Measurements from ENCODE around the gene WFDC1. TPM values are rescaled to one million over a fixed set of nuclear protein-coding genes. Genes with fewer than 3 reads are reported as not detected.

WFDC1 gene
- total and polyA plus RNA-seq, 2 donors (not counting 3 experiments of a cell fraction or from before 2014, with no cell fraction given) = not detected

DNA sequence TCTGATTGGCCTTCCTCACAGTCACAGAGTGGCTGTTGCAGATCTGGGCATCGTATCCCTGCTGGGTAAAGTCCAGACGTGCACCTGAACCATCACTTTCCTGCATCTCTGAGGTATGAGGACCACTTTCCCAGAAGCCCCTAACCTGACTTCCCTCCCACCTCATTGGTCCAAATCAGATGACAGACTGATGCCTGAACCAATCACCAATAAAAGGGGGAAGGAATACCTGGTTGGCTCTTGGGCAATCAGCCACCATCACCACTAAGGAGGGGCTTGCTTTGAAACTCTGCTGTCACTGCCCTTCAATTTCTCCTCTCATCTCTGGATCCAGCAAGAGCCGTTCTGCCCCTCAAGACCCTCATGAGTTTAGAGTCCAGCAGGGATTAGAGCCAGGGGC, 13.6 kb upstream of the WFDC1 start:
- no peaks in the 10 kb centered on the region for H3K79me2 ChIP-seq (ENCODE audit: control insufficient read depth, insufficient read depth, low read length)
- no peaks in the 10 kb centered on the region for H3K36me3 ChIP-seq (ENCODE audit: control insufficient read depth in 2 of 2, extremely low read depth in 1 of 2, insufficient read depth in 2 of 2, low read length in 2 of 2)
- ChIA-PET CTCF (interaction anchor here (1.3 to 1.6 kb wide), 2 partner anchors 202 to 203 kb away, joined by 3 to 5 read pairs; no protein-coding TSS in a partner anchor), POLR2A (no interaction called here)
- no peaks in the 10 kb centered on the region for H3K27me3 ChIP-seq (ENCODE audit: control insufficient read depth in 2 of 2, insufficient read depth in 2 of 2, low read length in 2 of 2)
- dilution Hi-C loops (cut with MboI; ENCODE audit: extremely low pct_ligation_motif_present, low sequenced_read_pairs) = no loop called here
- no peaks in the 10 kb centered on the region for H3K9me1 ChIP-seq (replicated peaks; ENCODE audit: control insufficient read depth, extremely low read depth, insufficient read depth, low read length)
- no peak overlapping the region for H2AFZ ChIP-seq (ENCODE audit: low read depth, low read length)
- H3K9ac ChIP-seq (replicated peaks; ENCODE audit: extremely low read depth, insufficient read depth, low read length) = no peak overlapping the region
- BruUV-seq (replicated peaks) = no TSS peak
- intact Hi-C loops (cut with micrococcal nuclease) = no loop called here
- H3K9me3 ChIP-seq (replicated peaks; ENCODE audit: control insufficient read depth, insufficient read depth, low read length) = no peaks in the 10 kb centered on the region
- TF ChIP-seq GATA2 (IDR thresholded peaks at IDR 0.05; ENCODE audit: insufficient read depth, insufficient read length, low read depth, low read length) (no peak), POLR2A (IDR thresholded peaks at IDR 0.05; ENCODE audit: low read depth, low read length) (no peak), MYC (IDR thresholded peaks at IDR 0.05; ENCODE audit: low read depth, low read length) (no peak), POLR2AphosphoS5 (IDR thresholded peaks at IDR 0.05; ENCODE audit: insufficient read depth, low read depth, low read length) (no peak), FOS (IDR thresholded peaks at IDR 0.05; ENCODE audit: borderline replicate concordance, insufficient read depth, low read length) (no peak), JUN (IDR thresholded peaks at IDR 0.05; ENCODE audit: borderline replicate concordance, insufficient read depth, insufficient read length, low read depth) (no peak), EZH2 (IDR thresholded peaks at IDR 0.05; ENCODE audit: borderline replicate concordance, low read depth, low read length, severe bottlenecking) (no peak)
- TF ChIP-seq, protein P1, sequence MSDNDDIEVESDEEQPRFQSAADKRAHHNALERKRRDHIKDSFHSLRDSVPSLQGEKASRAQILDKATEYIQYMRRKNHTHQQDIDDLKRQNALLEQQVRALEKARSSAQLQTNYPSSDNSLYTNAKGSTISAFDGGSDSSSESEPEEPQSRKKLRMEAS (IDR thresholded peaks at IDR 0.05; ENCODE audit: insufficient read depth, insufficient read length) = no peak
- TF ChIP-seq, protein P2, sequence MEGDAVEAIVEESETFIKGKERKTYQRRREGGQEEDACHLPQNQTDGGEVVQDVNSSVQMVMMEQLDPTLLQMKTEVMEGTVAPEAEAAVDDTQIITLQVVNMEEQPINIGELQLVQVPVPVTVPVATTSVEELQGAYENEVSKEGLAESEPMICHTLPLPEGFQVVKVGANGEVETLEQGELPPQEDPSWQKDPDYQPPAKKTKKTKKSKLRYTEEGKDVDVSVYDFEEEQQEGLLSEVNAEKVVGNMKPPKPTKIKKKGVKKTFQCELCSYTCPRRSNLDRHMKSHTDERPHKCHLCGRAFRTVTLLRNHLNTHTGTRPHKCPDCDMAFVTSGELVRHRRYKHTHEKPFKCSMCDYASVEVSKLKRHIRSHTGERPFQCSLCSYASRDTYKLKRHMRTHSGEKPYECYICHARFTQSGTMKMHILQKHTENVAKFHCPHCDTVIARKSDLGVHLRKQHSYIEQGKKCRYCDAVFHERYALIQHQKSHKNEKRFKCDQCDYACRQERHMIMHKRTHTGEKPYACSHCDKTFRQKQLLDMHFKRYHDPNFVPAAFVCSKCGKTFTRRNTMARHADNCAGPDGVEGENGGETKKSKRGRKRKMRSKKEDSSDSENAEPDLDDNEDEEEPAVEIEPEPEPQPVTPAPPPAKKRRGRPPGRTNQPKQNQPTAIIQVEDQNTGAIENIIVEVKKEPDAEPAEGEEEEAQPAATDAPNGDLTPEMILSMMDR (IDR thresholded peaks at IDR 0.05; ENCODE audit: extremely low read depth in 1 of 2, insufficient read depth in 1 of 2, low read depth in 1 of 2, low read length in 2 of 2) = no peak
- DNase-seq (ENCODE audit: low read depth, low spot score) (no peak), FAIRE-seq (no peak)
- H3K4me1 ChIP-seq (ENCODE audit: control insufficient read depth, extremely low read depth, insufficient read depth, low read length) = no peaks in the 10 kb centered on the region
- no peak overlapping the region for H3K27ac ChIP-seq (ENCODE audit: insufficient read depth, low read depth, low read length)
- no peak overlapping the region for H3K4me2 ChIP-seq (ENCODE audit: insufficient read depth, low read length)
- no peaks in the 10 kb centered on the region for H4K20me1 ChIP-seq (replicated peaks; ENCODE audit: control insufficient read depth, extremely low read depth, insufficient read depth, low read length)
- H3K4me3 ChIP-seq (replicated peaks in 1 of 3; ENCODE audit: insufficient read depth in 1 of 3, low read depth in 1 of 3, low read length in 3 of 3) = no peak overlapping the region
